ENCODE results near the gene PRDM15.

Gene PRDM15

DNA sequence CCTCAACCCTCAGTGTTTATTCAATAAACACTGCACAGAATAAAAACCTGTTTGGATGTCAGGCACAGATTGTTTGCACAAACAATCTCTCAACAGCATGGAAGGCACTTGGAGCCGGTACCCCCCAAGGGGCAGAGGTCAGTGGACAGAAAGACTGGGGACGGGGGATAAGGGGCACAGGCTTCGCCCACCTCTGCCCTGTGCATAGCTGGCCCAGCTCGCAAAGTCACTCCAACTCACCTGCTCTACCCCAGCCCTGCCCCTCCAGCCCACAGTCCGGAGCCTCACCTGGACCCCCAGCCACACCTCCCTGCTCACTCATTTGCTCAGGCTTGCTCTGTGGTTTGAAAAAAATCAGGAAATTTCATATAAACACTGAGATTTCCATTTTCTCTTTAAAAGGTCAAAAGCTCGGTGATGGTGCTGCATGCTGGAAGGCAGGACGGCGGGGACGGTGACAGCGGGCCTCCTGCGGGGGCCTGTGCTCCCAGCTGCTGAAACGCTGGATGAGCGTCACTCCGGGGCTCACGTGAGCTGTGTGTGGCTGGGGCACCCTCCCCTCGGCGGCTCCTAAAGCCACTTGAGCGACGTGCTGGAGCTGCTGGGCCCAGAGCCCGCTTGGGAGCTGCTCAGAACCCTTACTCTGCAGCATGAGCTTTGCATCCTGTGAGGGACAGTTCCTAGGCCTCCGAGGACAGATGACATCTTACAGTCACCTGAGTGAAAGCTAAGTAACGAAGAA is 54.5 kb downstream of the PRDM15 start:
- DNase-seq (ENCODE audit: low spot score) = no peak

GRCh38 chr21:41823906-41824305 is 55.2 kb downstream of the PRDM15 start:
- no peak for DNase-seq (ENCODE audit: low spot score)

DNA sequence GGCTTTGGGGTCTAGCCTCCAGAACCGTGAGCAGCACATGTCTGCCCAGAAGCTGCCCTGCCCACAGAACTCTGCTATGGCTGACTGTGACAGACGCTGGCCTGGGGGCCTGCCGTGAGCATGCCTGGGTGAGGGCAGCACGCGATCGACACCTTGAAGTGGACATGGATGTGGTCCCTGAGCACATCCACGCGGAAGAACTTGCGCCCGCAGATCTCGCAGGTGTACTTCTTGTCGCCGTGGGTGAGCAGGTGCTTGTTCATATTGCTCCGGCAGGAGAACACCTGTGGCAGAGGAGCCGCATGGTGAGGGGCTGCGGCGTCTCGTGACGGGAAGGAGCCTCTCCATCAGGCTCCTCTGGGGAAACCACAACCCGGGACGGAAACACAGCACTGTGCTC is 56.0 kb downstream of the PRDM15 start:
- no peak for DNase-seq (ENCODE audit: low spot score)

GRCh38 chr21:41821756-41822431 is 57.2 kb downstream of the PRDM15 start:
- DNase-seq (ENCODE audit: low spot score) = no peak

GRCh38 chr21:41821081-41821755 is 57.9 kb downstream of the PRDM15 start:
- DNase-seq (ENCODE audit: low spot score) = no peak

- DNase-seq (ENCODE audit: low spot score) = no peak
These were observed 58.6 kb downstream of the PRDM15 start for GRCh38 chr21:41820384-41821080.

DNA sequence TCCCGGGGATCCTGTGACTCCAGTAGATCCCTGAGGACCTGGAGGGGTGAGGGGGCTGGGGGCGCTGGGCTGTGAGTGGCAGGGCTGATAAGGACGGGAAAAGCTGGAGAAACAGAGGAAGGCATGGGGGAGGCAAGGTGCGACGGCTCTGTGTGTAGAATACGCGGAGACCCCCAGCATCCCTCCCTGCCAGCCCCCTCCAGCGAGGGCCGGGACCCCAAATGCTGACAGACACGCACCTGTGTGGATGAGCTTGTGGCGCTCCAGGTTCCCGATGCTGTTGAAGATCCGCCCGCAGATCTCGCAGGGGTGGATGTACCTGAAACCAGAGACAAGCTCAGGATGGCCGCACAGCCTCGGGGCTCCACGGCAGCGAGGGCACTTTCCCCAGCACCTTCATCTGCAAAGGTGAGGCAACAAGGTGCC is 59.3 kb downstream of the PRDM15 start:
- DNase-seq (ENCODE audit: low spot score) = no peak

GRCh38 chr21:41819236-41819855 is 59.8 kb downstream of the PRDM15 start:
- no peak for DNase-seq (ENCODE audit: low spot score)

GRCh38 chr21:41817877-41818855 is 61.0 kb downstream of the PRDM15 start:
- no peak for DNase-seq (ENCODE audit: low spot score)

- DNase-seq (ENCODE audit: low spot score) = peak; percentile 5
These were observed 61.9 kb downstream of the PRDM15 start for GRCh38 chr21:41817228-41817627.

- peak; percentile 54 for DNase-seq (ENCODE audit: low spot score)
These were observed 62.5 kb downstream of the PRDM15 start for GRCh38 chr21:41816583-41817165.

DNA sequence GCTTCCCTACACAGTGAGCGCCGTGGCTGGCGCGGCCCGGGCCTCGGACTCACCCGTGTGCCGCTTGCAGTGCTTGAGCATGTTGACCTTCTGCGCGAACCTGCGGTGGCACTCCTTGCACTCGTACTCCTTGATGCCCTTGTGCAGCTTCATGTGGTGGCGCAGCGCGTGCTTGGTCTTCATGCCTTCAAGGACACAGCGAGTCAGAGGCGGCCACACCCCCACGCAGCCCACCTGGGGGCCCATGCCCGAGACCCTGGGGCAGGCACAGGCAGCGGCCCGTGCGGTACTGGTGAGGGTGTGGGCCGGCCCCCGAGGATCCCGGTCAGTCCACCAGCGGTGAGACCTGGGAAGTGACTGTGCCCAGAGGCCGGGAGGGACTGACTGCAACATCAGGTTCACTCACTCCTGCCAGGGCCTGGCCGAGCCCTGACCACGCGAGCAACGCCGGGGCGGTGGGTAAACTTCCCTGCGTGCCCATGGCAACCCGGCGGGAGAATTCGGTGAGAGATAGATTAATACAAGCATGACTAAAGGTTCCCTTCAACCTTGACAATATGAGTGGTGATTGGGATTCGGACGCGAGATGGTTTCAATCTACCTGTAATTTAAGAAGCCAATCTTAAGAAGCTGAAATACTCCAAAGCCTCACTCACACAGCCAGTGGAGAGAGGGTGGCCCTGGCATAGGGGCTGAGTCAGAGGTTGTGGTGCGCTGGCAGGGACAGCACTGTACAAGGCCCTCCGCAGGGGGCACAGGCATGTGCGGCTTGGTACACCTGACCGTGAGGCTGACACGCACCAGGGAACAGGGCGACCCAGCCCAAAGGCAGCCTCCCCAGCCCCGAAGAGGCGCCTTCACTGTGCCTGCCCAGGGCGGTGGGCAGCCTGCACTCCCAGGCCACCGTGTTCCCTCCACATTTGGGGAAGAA is 63.2 kb downstream of the PRDM15 start:
- DNase-seq (ENCODE audit: low spot score) = no peak

GRCh38 chr21:41813226-41813625 is 65.9 kb downstream of the PRDM15 start:
- DNase-seq (ENCODE audit: low spot score) = no peak

GRCh38 chr21:41812679-41813078 is 66.5 kb downstream of the PRDM15 start:
- DNase-seq (ENCODE audit: low spot score) = no peak

GRCh38 chr21:41810597-41810932 is 68.6 kb downstream of the PRDM15 start:
- DNase-seq (ENCODE audit: low spot score) = no peak

DNA sequence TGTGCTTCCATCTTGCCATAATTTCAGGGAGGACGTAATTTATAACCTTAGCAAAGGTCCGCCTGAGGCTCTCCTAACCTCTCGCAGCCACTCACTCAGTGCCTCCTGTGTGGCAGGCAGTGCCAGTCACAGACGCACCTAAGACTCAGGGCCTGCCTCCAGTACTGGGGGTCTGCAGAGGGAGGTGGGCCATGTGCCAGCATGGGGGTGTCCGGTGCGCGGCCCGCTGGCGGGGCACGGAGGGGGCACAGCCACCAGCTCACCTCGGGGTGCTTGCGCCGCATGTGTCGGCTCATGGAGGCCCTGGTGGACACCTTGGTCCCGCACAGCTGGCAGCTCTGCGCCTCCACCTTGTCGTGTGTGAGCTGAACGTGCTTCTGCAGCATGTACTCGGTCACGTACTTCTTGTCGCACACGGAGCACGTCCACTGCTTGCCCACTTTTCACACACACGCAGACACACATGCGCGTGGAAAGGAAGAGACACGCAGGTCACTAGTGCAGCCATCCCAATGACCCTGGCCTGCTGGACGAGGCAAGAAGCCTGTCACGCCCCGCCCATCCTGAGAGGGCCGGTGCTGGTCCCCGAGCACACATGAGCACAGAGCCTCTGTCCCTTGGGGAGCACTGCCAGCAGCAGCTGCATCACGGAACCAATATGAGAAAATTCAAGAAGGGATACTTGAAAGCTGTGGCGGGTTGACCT is 69.1 kb downstream of the PRDM15 start:
- no peak for DNase-seq (ENCODE audit: low spot score)

DNA sequence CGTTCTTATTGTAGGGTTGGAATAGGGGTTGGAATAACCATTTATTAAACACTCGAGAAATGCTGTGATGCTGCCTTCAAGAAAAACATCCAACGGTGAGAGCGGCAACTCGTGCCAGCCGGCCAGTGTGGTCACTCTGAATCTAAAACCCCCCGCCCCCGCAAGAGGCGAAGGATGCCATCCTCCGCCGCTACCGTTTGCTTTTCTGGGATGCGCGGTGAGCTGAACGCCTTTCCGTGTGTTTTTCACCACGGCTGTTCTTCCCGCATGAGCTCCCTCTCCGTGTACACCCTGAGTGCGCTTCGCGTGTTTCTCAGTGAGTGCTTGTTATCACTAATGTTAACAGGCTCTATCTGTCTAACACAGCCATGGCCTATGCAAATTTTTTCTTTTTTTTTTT is 70.3 kb downstream of the PRDM15 start:
- DNase-seq (ENCODE audit: low spot score) = no peak

DNA sequence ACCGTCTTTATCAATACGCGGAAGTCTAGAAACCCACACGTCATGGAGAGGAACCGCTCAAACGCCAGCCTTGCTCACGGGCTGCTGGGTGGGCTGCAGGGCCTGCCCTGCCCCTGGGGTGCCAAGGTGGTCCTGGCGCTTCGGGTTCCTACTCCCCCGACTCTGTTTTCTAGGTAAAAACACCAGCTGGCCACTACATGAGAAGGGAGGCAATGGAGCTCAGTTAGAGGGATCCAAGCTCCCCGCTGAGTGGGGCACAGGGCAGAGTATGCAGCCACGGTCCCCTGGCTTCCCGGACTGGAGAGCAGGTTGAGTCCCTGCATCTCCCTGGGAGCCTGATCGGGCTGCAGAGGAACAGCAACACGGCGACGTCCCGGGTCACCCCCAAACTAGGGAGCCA is 71.0 kb downstream of the PRDM15 start:
- DNase-seq (ENCODE audit: low spot score) = no peak

- no peak for DNase-seq (ENCODE audit: low spot score)
These were observed 72.4 kb downstream of the PRDM15 start for GRCh38 chr21:41806773-41807172.
